Endodermal cell (in vitro differentiated cells): Measurements from ENCODE around the gene ADIPOR2. TPM values are rescaled to one million over a fixed set of nuclear protein-coding genes. Genes with fewer than 3 reads are reported as not detected.

ENCODE experiments used
- DNase-seq: peaks from one replicate; pipeline ENCODE4 v3.0.0-alpha.2; 2017
- H3K27ac ChIP-seq: 2 replicates; pipeline ENCODE4 v1.5.1; 2013; ENCODE audit warnings: mild to moderate bottlenecking, low read depth, low read length, moderate library complexity
- H3K27me3 ChIP-seq: 2 replicates; pipeline ENCODE4 v1.6.1; 2013; ENCODE audit warnings: mild to moderate bottlenecking, low read length, moderate library complexity; ENCODE audit not compliant: insufficient read depth, control insufficient read depth, poor library complexity, severe bottlenecking
- H3K36me3 ChIP-seq: 2 replicates; pipeline ENCODE4 v1.7.0; 2013; ENCODE audit warnings: mild to moderate bottlenecking, low read length, moderate library complexity; ENCODE audit not compliant: control insufficient read depth, insufficient read depth
- H3K4me1 ChIP-seq: one replicate; pipeline ENCODE4 v1.7.0; 2013; ENCODE audit warnings: low read length; ENCODE audit not compliant: control insufficient read depth, insufficient read depth
- H3K4me3 ChIP-seq: 2 replicates; pipeline ENCODE4 v1.5.1; 2013; ENCODE audit warnings: mild to moderate bottlenecking, low read length, moderate library complexity
- H3K9ac ChIP-seq: 2 replicates; pipeline ENCODE4 v1.6.1; 2013; ENCODE audit warnings: mild to moderate bottlenecking, low read length, moderate library complexity; ENCODE audit not compliant: poor library complexity, severe bottlenecking; ENCODE audit errors: extremely low read depth
- H3K9me3 ChIP-seq: 2 replicates; pipeline ENCODE4 v1.6.1; 2013; ENCODE audit warnings: mild to moderate bottlenecking, low read length, moderate library complexity; ENCODE audit not compliant: control insufficient read depth
- H3K27ac Mint-ChIP-seq: 2 replicates; pipeline ENCODE4 v1.8.0; 2020; ENCODE audit warnings: mixed read lengths
- H3K27me3 Mint-ChIP-seq: 2 replicates; pipeline ENCODE4 v1.8.0; 2021; ENCODE audit warnings: mild to moderate bottlenecking, mixed read lengths; ENCODE audit not compliant: insufficient read depth
- H3K36me3 Mint-ChIP-seq: 2 replicates; pipeline ENCODE4 v1.8.0; 2020; ENCODE audit warnings: low read depth, mixed read lengths
- H3K4me1 Mint-ChIP-seq: 2 replicates; pipeline ENCODE4 v1.8.0; 2020; ENCODE audit warnings: mixed read lengths
- H3K4me3 Mint-ChIP-seq: 2 replicates; pipeline ENCODE4 v1.8.0; 2020; ENCODE audit warnings: mild to moderate bottlenecking, moderate library complexity, mixed read lengths
- H3K9me3 Mint-ChIP-seq: 2 replicates; pipeline ENCODE4 v1.8.0; 2020; ENCODE audit warnings: mild to moderate bottlenecking, mixed read lengths
- WGBS, 2 experiments: methylation state at CpG; one replicate each; pipeline versions ENCODE4 v1.1.5 to v1.1.7; 2013; ENCODE audit warnings: missing lambda C conversion rate in 2 of 2, mixed read lengths in 1 of 2; ENCODE audit not compliant: insufficient coverage in 1 of 2, insufficient read length in 1 of 2; 5-methylcytosine and 5-hydroxymethylcytosine counted together
- total RNA-seq, 2 donors: library from RNA; stranded (reverse); fragmentation: NEBNext Ultra II Directional in 1 of 2; extraction: Animal tissue kit (Norgen Biotek cat#: 25700) in 1 of 2; gene quantifications; 2 replicates in 1 of 2; 3 replicates in 1 of 2; pipeline ENCODE4 v1.2.1, GENCODE V29; 2021
- TF ChIP-seq, protein P1 (sequence below): fragments of 200-600 bp; sonication (generic); conservative IDR thresholded peaks from 2 replicates; pipeline ENCODE4 v1.5.0; 2021; ENCODE audit warnings: antibody characterized with exemption, mild to moderate bottlenecking

ADIPOR2 gene
- total RNA-seq, 2 donors from 2014 or later: 53.7 to 124 TPM

DNA sequence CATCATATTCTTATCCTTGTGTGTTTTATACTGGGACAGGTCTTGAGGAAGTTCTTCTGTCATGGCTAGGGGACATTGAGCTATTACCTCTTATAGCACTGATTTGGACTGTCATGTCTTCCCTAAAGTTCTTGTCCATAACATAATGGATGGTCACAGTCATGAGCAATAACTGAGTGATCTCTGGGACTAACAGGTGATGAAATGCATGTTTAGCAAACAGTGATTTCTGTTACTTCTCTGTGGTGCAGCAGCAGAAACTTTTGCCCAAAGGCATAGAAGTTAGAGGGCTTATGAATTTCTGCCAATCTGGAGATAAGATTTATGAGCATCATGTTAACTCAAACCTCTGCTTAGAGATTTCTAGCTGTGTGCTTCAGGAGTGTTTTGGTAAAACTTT is 5.9 kb downstream of the ADIPOR2 start:
- Histone ChIP-seq H3K4me1 (peaks cover 5% of the 10 kb centered on the region), H3K4me3 (no peak overlapping the region), H3K27ac (no peak overlapping the region), H3K36me3 (peaks cover 29% of the 10 kb centered on the region), H3K9me3 (no peaks in the 10 kb centered on the region), H3K27me3 (no peaks in the 10 kb centered on the region), H3K9ac (no peak overlapping the region)
- H3K27me3 Mint-ChIP-seq: no peaks in the 10 kb centered on the region
- H3K9me3 Mint-ChIP-seq: no peaks in the 10 kb centered on the region
- TF ChIP-seq, protein P1, sequence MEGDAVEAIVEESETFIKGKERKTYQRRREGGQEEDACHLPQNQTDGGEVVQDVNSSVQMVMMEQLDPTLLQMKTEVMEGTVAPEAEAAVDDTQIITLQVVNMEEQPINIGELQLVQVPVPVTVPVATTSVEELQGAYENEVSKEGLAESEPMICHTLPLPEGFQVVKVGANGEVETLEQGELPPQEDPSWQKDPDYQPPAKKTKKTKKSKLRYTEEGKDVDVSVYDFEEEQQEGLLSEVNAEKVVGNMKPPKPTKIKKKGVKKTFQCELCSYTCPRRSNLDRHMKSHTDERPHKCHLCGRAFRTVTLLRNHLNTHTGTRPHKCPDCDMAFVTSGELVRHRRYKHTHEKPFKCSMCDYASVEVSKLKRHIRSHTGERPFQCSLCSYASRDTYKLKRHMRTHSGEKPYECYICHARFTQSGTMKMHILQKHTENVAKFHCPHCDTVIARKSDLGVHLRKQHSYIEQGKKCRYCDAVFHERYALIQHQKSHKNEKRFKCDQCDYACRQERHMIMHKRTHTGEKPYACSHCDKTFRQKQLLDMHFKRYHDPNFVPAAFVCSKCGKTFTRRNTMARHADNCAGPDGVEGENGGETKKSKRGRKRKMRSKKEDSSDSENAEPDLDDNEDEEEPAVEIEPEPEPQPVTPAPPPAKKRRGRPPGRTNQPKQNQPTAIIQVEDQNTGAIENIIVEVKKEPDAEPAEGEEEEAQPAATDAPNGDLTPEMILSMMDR: no peak
- H3K27ac Mint-ChIP-seq: no peak overlapping the region
- peaks cover 30% of the 10 kb centered on the region for H3K4me1 Mint-ChIP-seq
- H3K36me3 Mint-ChIP-seq: peaks cover 35% of the 10 kb centered on the region
- DNase-seq: no peak
- no peak overlapping the region for H3K4me3 Mint-ChIP-seq

DNA sequence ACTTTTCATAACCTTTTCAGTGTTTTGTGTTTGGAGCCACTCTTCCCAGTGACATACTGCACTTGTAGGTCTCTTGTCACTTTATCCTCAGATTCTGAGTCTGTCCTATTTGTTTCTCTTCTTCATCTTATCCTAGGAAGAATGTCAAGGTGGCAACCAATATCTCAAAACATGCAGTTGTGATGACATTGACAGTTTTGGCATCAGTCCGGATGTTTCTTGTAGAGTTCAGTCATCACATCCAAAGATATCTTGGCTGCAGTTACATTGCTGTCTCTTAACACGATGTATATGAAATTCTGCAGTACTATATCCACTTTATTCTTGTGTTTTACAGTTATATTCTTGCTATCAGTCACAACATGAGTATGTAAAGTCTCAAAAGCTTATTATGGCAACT is 6.4 kb downstream of the ADIPOR2 start:
- no peaks in the 10 kb centered on the region for H3K9me3 Mint-ChIP-seq
- TF ChIP-seq, protein P1: no peak
- H3K27me3 Mint-ChIP-seq: no peaks in the 10 kb centered on the region
- 86 to 91% methylated on average over 1 to 2 of the region's 2 CpGs for WGBS, 2 experiments
- Histone ChIP-seq H3K27me3 (no peaks in the 10 kb centered on the region), H3K4me3 (no peak overlapping the region), H3K27ac (no peak overlapping the region), H3K36me3 (peaks cover 29% of the 10 kb centered on the region), H3K9ac (no peak overlapping the region), H3K4me1 (peaks cover 5% of the 10 kb centered on the region), H3K9me3 (no peaks in the 10 kb centered on the region)
- H3K4me1 Mint-ChIP-seq: peaks cover 25% of the 10 kb centered on the region
- no peak overlapping the region for H3K27ac Mint-ChIP-seq
- no peak for DNase-seq
- H3K4me3 Mint-ChIP-seq: no peak overlapping the region
- H3K36me3 Mint-ChIP-seq: peaks cover 39% of the 10 kb centered on the region

DNA sequence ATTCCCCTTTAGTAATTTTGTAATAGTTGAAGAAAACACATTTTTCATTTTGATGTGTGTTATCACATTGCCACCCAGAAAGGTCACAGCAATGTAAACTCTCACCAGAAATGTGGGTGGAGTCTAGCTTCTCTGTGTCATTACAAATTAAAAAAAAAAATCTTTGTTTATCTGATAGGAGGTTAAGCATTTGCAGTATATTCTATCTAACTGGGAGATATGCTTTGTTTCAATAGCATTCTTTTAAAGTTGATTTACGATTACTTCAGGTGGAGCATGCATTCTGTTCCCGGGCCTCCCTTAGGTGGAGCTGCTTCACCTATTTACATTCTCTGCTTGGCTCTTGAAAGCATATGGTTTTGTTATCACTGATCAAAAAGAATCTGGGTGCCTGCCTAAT is 7.8 kb downstream of the ADIPOR2 start:
- no peak for DNase-seq
- TF ChIP-seq, protein P1: peak; percentile 63
- Histone ChIP-seq H3K27me3 (no peaks in the 10 kb centered on the region), H3K4me3 (no peak overlapping the region), H3K36me3 (peaks cover 24% of the 10 kb centered on the region), H3K4me1 (peaks cover 5% of the 10 kb centered on the region), H3K9me3 (no peaks in the 10 kb centered on the region), H3K9ac (no peak overlapping the region), H3K27ac (no peak overlapping the region)
- H3K36me3 Mint-ChIP-seq: peaks cover 38% of the 10 kb centered on the region
- H3K27ac Mint-ChIP-seq: no peak overlapping the region
- peaks cover 4% of the 10 kb centered on the region for H3K9me3 Mint-ChIP-seq
- no peak overlapping the region for H3K4me3 Mint-ChIP-seq
- peaks cover 20% of the 10 kb centered on the region for H3K4me1 Mint-ChIP-seq
- 70 to 86% methylated on average over 2 of the region's 2 CpGs for WGBS, 2 experiments
- H3K27me3 Mint-ChIP-seq: no peaks in the 10 kb centered on the region
